Panc1 (cell line): Measurements from ENCODE around the gene TRIM44. TPM values are rescaled to one million over a fixed set of nuclear protein-coding genes. Genes with fewer than 3 reads are reported as not detected.

Experiments used
- ATAC-seq: fragments of 200-7000 bp; cut with Tn5 transposase; 2 replicates; pipeline ENCODE4 v1.9.1; 2020; ENCODE audit warnings: mild to moderate bottlenecking, moderate library complexity
- BruUV-seq: library from RNA; stranded (reverse); fragments of 400-500 nt; replicated peaks from 2 replicates; lab custom pipeline; 2021; lab: Mats Ljungman, UMichigan
- CTCF ChIA-PET: fragments of 300-600 bp; sonication (Branson Sonifier 250); formaldehyde crosslinking; loops from one replicate; lab custom pipeline; 2022; ENCODE audit warnings: antibody characterized with exemption; lab: Charles Lee
- POLR2A ChIA-PET: fragments of 300-600 bp; sonication (Branson Sonifier 250); formaldehyde crosslinking; loops from one replicate; lab custom pipeline; 2022; ENCODE audit warnings: antibody characterized with exemption; lab: Charles Lee
- DNase-seq: peaks from one replicate; pipeline ENCODE4 v3.0.0-alpha.2; 2010; ENCODE audit warnings: low read depth, low spot score
- H3K27ac ChIP-seq: 2 replicates; pipeline ENCODE4 v1.5.1; 2011; ENCODE audit warnings: mild to moderate bottlenecking, low read length, inconsistent platforms
- H3K27me3 ChIP-seq: fragments of 200-500 bp; sonication (Bioruptor generic); 2 replicates; pipeline ENCODE4 v1.6.0; 2014; ENCODE audit warnings: low read length, inconsistent platforms; ENCODE audit not compliant: control insufficient read depth, insufficient read depth
- H3K36me3 ChIP-seq: fragments of 200-500 bp; sonication (Bioruptor generic); 2 replicates; pipeline ENCODE4 v1.5.1; 2014; ENCODE audit warnings: inconsistent platforms, mild to moderate bottlenecking, low read length, moderate library complexity; ENCODE audit not compliant: control insufficient read depth, insufficient read depth
- H3K4me1 ChIP-seq: 2 replicates; pipeline ENCODE4 v1.5.1; 2011; ENCODE audit warnings: inconsistent platforms, mild to moderate bottlenecking, low read length, moderate library complexity; ENCODE audit not compliant: control insufficient read depth, insufficient read depth
- H3K4me3 ChIP-seq, 2 experiments: 2 replicates each; pipeline ENCODE4 v1.5.1; 2011 to 2012; ENCODE audit warnings: low read depth in 2 of 2, low read length in 2 of 2, mild to moderate bottlenecking in 2 of 2, inconsistent platforms in 1 of 2, moderate library complexity in 1 of 2
- H3K9me3 ChIP-seq: fragments of 200-500 bp; sonication (Bioruptor generic); 2 replicates; pipeline ENCODE4 v1.5.1; 2014; ENCODE audit warnings: low read depth, mild to moderate bottlenecking, inconsistent platforms, low read length, moderate library complexity; ENCODE audit not compliant: control insufficient read depth, insufficient read depth
- CTCF ChIP-seq: fragments of 450-650 bp; IDR thresholded peaks from 2 replicates; pipeline ENCODE4 v1.5.1; 2017; ENCODE audit warnings: mild to moderate bottlenecking
- POLR2AphosphoS5 ChIP-seq: IDR thresholded peaks from 2 replicates; pipeline ENCODE4 v1.6.1; 2012; ENCODE audit warnings: mild to moderate bottlenecking, low read depth, low read length, moderate library complexity
- REST ChIP-seq, 2 experiments: IDR thresholded peaks; 2 replicates each; pipeline ENCODE4 v1.6.1; 2011 to 2012; ENCODE audit warnings: low read depth in 2 of 2, control low read depth in 1 of 2, low read length in 1 of 2, mild to moderate bottlenecking in 1 of 2, moderate library complexity in 1 of 2; ENCODE audit not compliant: insufficient read depth in 1 of 2
- SIN3A ChIP-seq: IDR thresholded peaks from 2 replicates; pipeline ENCODE4 v1.6.1; 2012; ENCODE audit warnings: low read depth, mild to moderate bottlenecking, low read length, moderate library complexity, borderline replicate concordance; ENCODE audit not compliant: insufficient read depth
- TCF7L2 ChIP-seq: IDR thresholded peaks from 2 replicates; pipeline ENCODE4 v1.6.1; 2011; ENCODE audit warnings: mild to moderate bottlenecking, low read depth, low read length, inconsistent platforms
- in situ Hi-C: cut with HindIII; loops from 2 replicates; pipeline ENCODE4 v1.10.0; 2016; ENCODE audit warnings: low sequenced_read_pairs, low pct_unique_long_range_greater_than_20kb
- intact Hi-C: fragments of 100-400 bp; cut with micrococcal nuclease; formaldehyde crosslinking; loops from one replicate; pipeline ENCODE4 v1.10.0; 2022; ENCODE audit not compliant: unreplicated experiment
- total RNA-seq: library from RNA; stranded (reverse); gene quantifications from one replicate; pipeline ENCODE4 v1.2.1, GENCODE V29; 2021; ENCODE audit not compliant: unreplicated experiment

Gene TRIM44
- total RNA-seq, 1 experiment from 2014 or later: 80.3 TPM

GRCh38 chr11:35619855-35620640 lies 42.5 kb upstream of the TRIM44 start:
- intact Hi-C loops: loop anchor here (5.0 to 10.0 kb wide), 3 partner anchors 202 to 527 kb away; no protein-coding TSS in a partner anchor

GRCh38 chr11:35620795-35621194 lies 41.8 kb upstream of the TRIM44 start:
- no TSS peak for BruUV-seq
- POLR2A ChIA-PET: interaction anchor here (0.5 kb wide), 1 partner anchor 127 kb away, joined by 22 read pairs; no protein-coding TSS in a partner anchor
- Histone ChIP-seq H3K4me3 (peak overlapping the region; percentile 68 to 75; a peak in 3 of 4 replicates), H3K36me3 (no peaks in the 10 kb centered on the region), H3K27ac (peak overlapping the region; percentile 85; the same call in 1 of the 2 replicates), H3K27me3 (no peaks in the 10 kb centered on the region), H3K4me1 (peaks cover 52% of the 10 kb centered on the region), H3K9me3 (no peaks in the 10 kb centered on the region)
- intact Hi-C loops: no loop called here
- TF ChIP-seq POLR2AphosphoS5 (no peak), SIN3A (no peak), REST (IDR thresholded peaks at IDR 0.05; ENCODE audit: insufficient read depth in 1 of 2, low read depth in 2 of 2, low read length in 1 of 2) (no peak), CTCF (no peak), TCF7L2 (no peak)
- in situ Hi-C loops: no loop called here
- ATAC-seq (no peak), DNase-seq (no peak)
- CTCF ChIA-PET: interaction anchor here (1.5 kb wide), 1 partner anchor 201 kb away, joined by 16 read pairs; no protein-coding TSS in a partner anchor

More at GRCh38 chr11:35619855-35620640, 42.5 kb upstream of the TRIM44 start:
- BruUV-seq: TSS peak; percentile 94
- no peak for DNase-seq
- TF ChIP-seq SIN3A: no peak
- peak; percentile 42; the same call in 1 of the 2 replicates for TF ChIP-seq CTCF
- 0 out of 2 replicates have a peak, but pooled peaks have one; percentile 50 for TF ChIP-seq TCF7L2
- in situ Hi-C loops: no loop called here
- 0 out of 2 replicates have a peak, but pooled peaks have one; percentile 8 for ATAC-seq
- peaks cover 52% of the 10 kb centered on the region for H3K4me1 ChIP-seq
- H3K27me3 ChIP-seq: no peaks in the 10 kb centered on the region; the same call in 1 of the 2 replicates
- H3K27ac ChIP-seq: peak overlapping the region; percentile 85
- POLR2A ChIA-PET: interaction anchor here (0.5 kb wide), 1 partner anchor 127 kb away, joined by 22 read pairs; no protein-coding TSS in a partner anchor
- peak overlapping the region; percentile 68 to 75 for H3K4me3 ChIP-seq
- H3K36me3 ChIP-seq: no peaks in the 10 kb centered on the region
- CTCF ChIA-PET: interaction anchor here (1.5 kb wide), 1 partner anchor 202 kb away, joined by 16 read pairs; no protein-coding TSS in a partner anchor
- H3K9me3 ChIP-seq: no peaks in the 10 kb centered on the region
